GM21423 (cell line): ENCODE measurements around the gene PIP5K1B.

Source experiments
- ATAC-seq: cut with Tn5 transposase; IDR thresholded peaks from one replicate; pipeline ENCODE4 v1.9.1; 2021; ENCODE audit warnings: mild to moderate bottlenecking, moderate library complexity; ENCODE audit not compliant: unreplicated experiment

The PIP5K1B gene

GRCh38 chr9:68942790-68943189 lies 237.8 kb downstream of the PIP5K1B start:
- ATAC-seq = no peak

GRCh38 chr9:68947015-68947414 lies 242.0 kb downstream of the PIP5K1B start:
- ATAC-seq = no peak

- ATAC-seq = no peak
These were observed 243.0 kb downstream of the PIP5K1B start for GRCh38 chr9:68947842-68948569.

GRCh38 chr9:68949271-68950000 lies 244.4 kb downstream of the PIP5K1B start:
- no peak for ATAC-seq

GRCh38 chr9:68950188-68950587 lies 245.1 kb downstream of the PIP5K1B start:
- ATAC-seq = no peak

GRCh38 chr9:68950689-68951088 lies 245.6 kb downstream of the PIP5K1B start:
- ATAC-seq = no peak

GRCh38 chr9:68951879-68952659 lies 247.0 kb downstream of the PIP5K1B start:
- peak; percentile 60 for ATAC-seq

GRCh38 chr9:68953771-68954170 lies 248.7 kb downstream of the PIP5K1B start:
- no peak for ATAC-seq

GRCh38 chr9:68955330-68955729 lies 250.3 kb downstream of the PIP5K1B start:
- ATAC-seq = no peak

GRCh38 chr9:68957479-68957878 lies 252.4 kb downstream of the PIP5K1B start:
- ATAC-seq = no peak

GRCh38 chr9:68961587-68961986 lies 256.5 kb downstream of the PIP5K1B start:
- peak; percentile 60 for ATAC-seq

GRCh38 chr9:68963416-68963815 lies 258.4 kb downstream of the PIP5K1B start:
- no peak for ATAC-seq

GRCh38 chr9:68964102-68964541 lies 259.1 kb downstream of the PIP5K1B start:
- ATAC-seq = no peak

- ATAC-seq = no peak
These were observed 259.7 kb downstream of the PIP5K1B start for GRCh38 chr9:68964765-68965164.

GRCh38 chr9:68966496-68966944 lies 261.5 kb downstream of the PIP5K1B start:
- ATAC-seq = peak; percentile 73

- no peak for ATAC-seq
These were observed 262.8 kb downstream of the PIP5K1B start for GRCh38 chr9:68967800-68968199.

- no peak for ATAC-seq
These were observed 264.5 kb downstream of the PIP5K1B start for GRCh38 chr9:68969538-68969937.

GRCh38 chr9:68970151-68970550 lies 265.1 kb downstream of the PIP5K1B start:
- no peak for ATAC-seq

GRCh38 chr9:68973619-68974018 lies 268.6 kb downstream of the PIP5K1B start:
- ATAC-seq = no peak

- peak; percentile 78 for ATAC-seq
These were observed 269.4 kb downstream of the PIP5K1B start for GRCh38 chr9:68974431-68974830.

GRCh38 chr9:68974901-68975300 lies 269.9 kb downstream of the PIP5K1B start:
- ATAC-seq = no peak
